HG02588 (cell line): Measurements from ENCODE around the gene LPIN3.

Experiments used
- ATAC-seq: cut with Tn5 transposase; IDR thresholded peaks from one replicate; pipeline ENCODE4 v1.9.1; 2021; ENCODE audit warnings: mild to moderate bottlenecking, moderate library complexity; ENCODE audit not compliant: unreplicated experiment

Gene LPIN3

GRCh38 chr20:41348430-41349172 lies 8.0 kb downstream of the LPIN3 start:
- no peak for ATAC-seq

GRCh38 chr20:41349266-41349665 lies 8.6 kb downstream of the LPIN3 start:
- no peak for ATAC-seq

- ATAC-seq = no peak
Observed at GRCh38 chr20:41349943-41350342, 9.3 kb downstream of the LPIN3 start.

GRCh38 chr20:41350408-41350962 lies 9.9 kb downstream of the LPIN3 start:
- no peak for ATAC-seq

GRCh38 chr20:41352106-41352505 lies 11.5 kb downstream of the LPIN3 start:
- ATAC-seq = no peak

- ATAC-seq = no peak
Observed at GRCh38 chr20:41352666-41353065, 12.0 kb downstream of the LPIN3 start.

- ATAC-seq = no peak
Observed at GRCh38 chr20:41353530-41353929, 12.9 kb downstream of the LPIN3 start.

- no peak for ATAC-seq
Observed at GRCh38 chr20:41355192-41355591, 14.6 kb downstream of the LPIN3 start.

- ATAC-seq = no peak
Observed at GRCh38 chr20:41355598-41356203, 15.1 kb downstream of the LPIN3 start.

- ATAC-seq = no peak
Observed at GRCh38 chr20:41356951-41357350, 16.3 kb downstream of the LPIN3 start.

GRCh38 chr20:41357424-41358163 lies 17.0 kb downstream of the LPIN3 start:
- ATAC-seq = no peak

GRCh38 chr20:41358230-41358629 lies 17.6 kb downstream of the LPIN3 start:
- no peak for ATAC-seq

- no peak for ATAC-seq
Observed at GRCh38 chr20:41358717-41359116, 18.1 kb downstream of the LPIN3 start.

- ATAC-seq = no peak
Observed at GRCh38 chr20:41359541-41360011, 19.0 kb downstream of the LPIN3 start.

- no peak for ATAC-seq
Observed at GRCh38 chr20:41360831-41361756, 20.5 kb downstream of the LPIN3 start.

- no peak for ATAC-seq
Observed at GRCh38 chr20:41361757-41362747, 21.4 kb downstream of the LPIN3 start.

GRCh38 chr20:41362748-41363140 lies 22.1 kb downstream of the LPIN3 start:
- no peak for ATAC-seq

- no peak for ATAC-seq
Observed at GRCh38 chr20:41363601-41364000, 23.0 kb downstream of the LPIN3 start.

GRCh38 chr20:41364236-41364855 lies 23.7 kb downstream of the LPIN3 start:
- no peak for ATAC-seq
